BJ (cell line): ENCODE results near the gene METAP1D. TPM values are rescaled to one million over a fixed set of nuclear protein-coding genes. Genes with fewer than 3 reads are reported as not detected.

ENCODE experiments used
- CTCF ChIA-PET: fragments of 350-600 bp; formaldehyde crosslinking; extraction: SDS; loops from one replicate; lab custom pipeline; 2021; ENCODE audit warnings: antibody characterized with exemption, inconsistent platforms; lab: Yijun Ruan, JAX
- POLR2A ChIA-PET: fragments of 300-600 bp; sonication (Branson Sonifier 250); formaldehyde crosslinking; extraction: SDS; loops from one replicate; lab custom pipeline; 2021; ENCODE audit warnings: antibody characterized with exemption; lab: Charles Lee
- DNase-seq: peaks from one replicate; pipeline ENCODE4 v3.0.0-alpha.2; 2011; ENCODE audit warnings: low read depth
- H3K27me3 ChIP-seq: 2 replicates; pipeline ENCODE4 v1.6.0; 2011; ENCODE audit warnings: low read length; ENCODE audit not compliant: control insufficient read depth, insufficient read depth
- H3K36me3 ChIP-seq: 2 replicates; pipeline ENCODE4 v1.5.1; 2011; ENCODE audit warnings: low read length; ENCODE audit not compliant: control insufficient read depth, insufficient read depth
- H3K4me3 ChIP-seq: 2 replicates; pipeline ENCODE4 v1.5.1; 2011; ENCODE audit warnings: low read depth, mild to moderate bottlenecking, control low read depth, low read length
- CTCF ChIP-seq: IDR thresholded peaks from 2 replicates; pipeline ENCODE4 v1.5.1; 2011; ENCODE audit warnings: low read depth, mild to moderate bottlenecking, control low read depth, inconsistent platforms, low read length, moderate library complexity; ENCODE audit not compliant: insufficient read depth
- polyA minus RNA-seq: library from RNA; depleted of rRNA, polyadenylated mRNA; stranded (reverse); fragments of >200 nt; gene quantifications from 2 replicates; pipeline ENCODE4 v1.2.3, GENCODE V29; 2011; rRNA and poly(A)+ RNA removed
- polyA plus RNA-seq: library from polyadenylated mRNA; depleted of rRNA; stranded (reverse); fragments of >200 nt; gene quantifications from 2 replicates; pipeline ENCODE4 v1.2.3, GENCODE V29; 2011; rRNA removed

METAP1D gene
- polyA plus RNA-seq (4.8 and 6.2 TPM in 2 replicates), polyA minus RNA-seq (2.7 and 3.2 TPM in 2 replicates)

GRCh38 chr2:171999604-172000469, at the start of gene METAP1D:
METAP1D (plus strand) TSS chr2:171999953; CDS start chr2:171999970, 17 bp downstream.
- ChIA-PET POLR2A (no interaction called here), CTCF (interaction anchor here (0.7 kb wide), 1 partner anchor 25 kb away, joined by 3 read pairs; no protein-coding TSS in a partner anchor)
- DNase-seq = peak; percentile 39
- Histone ChIP-seq H3K4me3 (peak within 1 kb of the TSS; percentile 98), H3K27me3 (no peaks in the 10 kb centered on the region), H3K36me3 (no peaks in the 10 kb centered on the region)
- TF ChIP-seq CTCF = no peak

GRCh38 chr2:171952276-171952675, 47.5 kb upstream of the METAP1D start:
- DNase-seq = no peak
- Histone ChIP-seq H3K27me3 (no peaks in the 10 kb centered on the region), H3K4me3 (no peak overlapping the region), H3K36me3 (no peaks in the 10 kb centered on the region; the same call in 1 of the 2 replicates)
- CTCF ChIA-PET = no interaction called here
- POLR2A ChIA-PET = no interaction called here
- no peak for TF ChIP-seq CTCF

GRCh38 chr2:171952748-171953147, 47.0 kb upstream of the METAP1D start:
- DNase-seq = no peak
- no peaks in the 10 kb centered on the region for H3K27me3 ChIP-seq
- no peak for TF ChIP-seq CTCF
- ChIA-PET CTCF (interaction anchor here (0.6 to 1.3 kb wide), 2 partner anchors 154 to 161 kb away, joined by 3 read pairs; no protein-coding TSS in a partner anchor), POLR2A (no interaction called here)
- no peaks in the 10 kb centered on the region; the same call in 1 of the 2 replicates for H3K36me3 ChIP-seq
- no peak overlapping the region for H3K4me3 ChIP-seq

- H3K27me3 ChIP-seq = no peaks in the 10 kb centered on the region
- H3K36me3 ChIP-seq = no peaks in the 10 kb centered on the region
- no peak overlapping the region for H3K4me3 ChIP-seq
- POLR2A ChIA-PET = no interaction called here
- DNase-seq = no peak
- TF ChIP-seq CTCF = no peak
- CTCF ChIA-PET = interaction anchor here (1.5 kb wide), 2 partner anchors 20 to 63 kb away, joined by 3 read pairs; no protein-coding TSS in a partner anchor
Observed at GRCh38 chr2:171956135-171956825, 43.5 kb upstream of the METAP1D start.

- Histone ChIP-seq H3K4me3 (no peak overlapping the region), H3K27me3 (no peaks in the 10 kb centered on the region), H3K36me3 (no peaks in the 10 kb centered on the region)
- ChIA-PET CTCF (interaction anchor here (1.5 kb wide), 2 partner anchors 21 to 64 kb away, joined by 3 read pairs; no protein-coding TSS in a partner anchor), POLR2A (no interaction called here)
- peak; percentile 10; the same call in 1 of the 2 replicates for TF ChIP-seq CTCF
- no peak for DNase-seq
Observed at GRCh38 chr2:171957061-171957460, 42.7 kb upstream of the METAP1D start.
